ENCODE data around the gene CASTOR2. TPM values are rescaled to one million over a fixed set of nuclear protein-coding genes. Genes with fewer than 3 reads are reported as not detected.

Gene CASTOR2
- total RNA-seq, 1 experiment from 2014 or later = 26.5 TPM

Other genes starting within 250 kb of the CASTOR2 start
- 0.33 and 0.63 TPM in 2 replicates for gene NCF1, start 190.7 kb upstream of the CASTOR2 start, total RNA-seq (2021)
- gene GTF2IRD2, start 113.1 kb upstream of the CASTOR2 start, total RNA-seq (2021) = 9.1 and 9.8 TPM in 2 replicates
- 54.1 and 56.0 TPM in 2 replicates for gene RCC1L, start 109.1 kb downstream of the CASTOR2 start, total RNA-seq (2021)
- 13.7 and 15.4 TPM in 2 replicates for gene GTF2IRD2B, start 127.9 kb downstream of the CASTOR2 start, total RNA-seq (2021)

Measured in H9 (cell line).